HepG2 (cell line): ENCODE measurements around the gene NRBP1. TPM values are rescaled to one million over a fixed set of nuclear protein-coding genes. Genes with fewer than 3 reads are reported as not detected.

Source experiments
- FLYWCH1 ChIP-seq: sonication (generic); formaldehyde crosslinking; IDR thresholded peaks from 2 replicates; pipeline ENCODE4 v1.8.1; 2023; ENCODE audit warnings: mild to moderate bottlenecking, missing genetic modification reagents
- HHEX ChIP-seq: IDR thresholded peaks from 2 replicates; pipeline ENCODE4 v1.6.1; 2016; ENCODE audit warnings: control low read depth
- HOXA9 ChIP-seq: sonication (generic); formaldehyde crosslinking; IDR thresholded peaks from 2 replicates; pipeline ENCODE4 v1.8.1; 2022; ENCODE audit warnings: missing genetic modification reagents, mild to moderate bottlenecking, moderate library complexity, borderline replicate concordance
- JUN ChIP-seq: sonication (generic); formaldehyde crosslinking; IDR thresholded peaks from 2 replicates; pipeline ENCODE4 v1.4.0; 2020; ENCODE audit warnings: mild to moderate bottlenecking, missing genetic modification reagents
- MAF1 ChIP-seq: sonication (generic); formaldehyde crosslinking; IDR thresholded peaks from 2 replicates; pipeline ENCODE4 v1.5.0; 2020; ENCODE audit warnings: missing genetic modification reagents, borderline replicate concordance
- MTF1 ChIP-seq: sonication (generic); formaldehyde crosslinking; IDR thresholded peaks from 2 replicates; pipeline ENCODE4 v1.5.0; 2020; ENCODE audit warnings: missing genetic modification reagents
- POLR2G ChIP-seq: fragments of 200-400 bp; formaldehyde crosslinking; IDR thresholded peaks from 2 replicates; pipeline ENCODE4 v1.6.1; 2018; ENCODE audit warnings: mild to moderate bottlenecking, low read depth, low read length, moderate library complexity
- RBAK ChIP-seq: sonication (generic); formaldehyde crosslinking; IDR thresholded peaks from 2 replicates; pipeline ENCODE4 v1.5.1; 2020; ENCODE audit warnings: mild to moderate bottlenecking, missing genetic modification reagents
- RFX3 ChIP-seq: IDR thresholded peaks from 2 replicates; pipeline ENCODE4 v1.6.1; 2016; ENCODE audit warnings: missing biosample characterization, missing genetic modification reagents
- SRSF1 ChIP-seq: fragments of 200-400 bp; formaldehyde crosslinking; optimal IDR thresholded peaks from 2 replicates; pipeline ENCODE3; 2017; ENCODE audit warnings: mild to moderate bottlenecking, low read depth, low read length, moderate library complexity
- TOE1 ChIP-seq: sonication (generic); formaldehyde crosslinking; IDR thresholded peaks from 2 replicates; pipeline ENCODE4 v1.4.0; 2020; ENCODE audit warnings: mild to moderate bottlenecking, missing genetic modification reagents
- TRIM24 ChIP-seq: sonication (generic); formaldehyde crosslinking; IDR thresholded peaks from 2 replicates; pipeline ENCODE4 v1.8.0; 2022; ENCODE audit warnings: mild to moderate bottlenecking, missing genetic modification reagents
- ZNF224 ChIP-seq: sonication (generic); formaldehyde crosslinking; IDR thresholded peaks from 2 replicates; pipeline ENCODE4 v1.5.0; 2020; ENCODE audit warnings: mild to moderate bottlenecking, missing genetic modification reagents
- ZNF446 ChIP-seq: sonication (generic); formaldehyde crosslinking; IDR thresholded peaks from 2 replicates; pipeline ENCODE4 v1.5.0; 2020; ENCODE audit warnings: mild to moderate bottlenecking, missing genetic modification reagents
- polyA plus RNA-seq, 8 experiments: library from polyadenylated mRNA; depleted of rRNA in 3 of 8; stranded (reverse) in 7 of 8; unstranded in 1 of 8; fragments of >200 nt; fragmentation: Illumina TruSeq in 4 of 8; extraction: Trizol in 4 of 8; gene quantifications; 2 replicates each; pipeline versions ENCODE4 v1.2.1 to v1.2.3, GENCODE V29; 2011 to 2016; ENCODE audit warnings: low read depth in 4 of 8, missing spikeins in 1 of 8, mixed read lengths in 1 of 8; ENCODE audit not compliant: insufficient read depth in 1 of 8
- total RNA-seq, 5 experiments: library from RNA; depleted of rRNA; stranded (reverse); fragments of >200 nt; fragmentation: Illumina TruSeq; extraction: Trizol; gene quantifications; 2 replicates each; pipeline ENCODE4 v1.2.3, GENCODE V29; 2016; ENCODE audit warnings: low read depth in 1 of 5
- TF ChIP-seq, protein P1 (sequence below): sonication (generic); formaldehyde crosslinking; IDR thresholded peaks from 2 replicates; pipeline ENCODE4 v1.5.0; 2020; ENCODE audit warnings: mild to moderate bottlenecking, missing genetic modification reagents
- TF ChIP-seq, protein P2 (sequence below): sonication (generic); formaldehyde crosslinking; IDR thresholded peaks from 2 replicates; pipeline ENCODE4 v1.4.0; 2020; ENCODE audit warnings: missing genetic modification reagents
- TF ChIP-seq, protein P3 (sequence below): IDR thresholded peaks from 2 replicates; pipeline ENCODE4 v1.6.1; 2018; ENCODE audit warnings: missing genetic modification reagents, mild to moderate bottlenecking, missing compliant biosample characterization
- TF ChIP-seq, protein P4 (sequence below): sonication (generic); formaldehyde crosslinking; IDR thresholded peaks from 2 replicates; pipeline ENCODE4 v1.9.0; 2022; ENCODE audit warnings: low read depth, missing genetic modification reagents
- TF ChIP-seq, protein P5 (sequence below): IDR thresholded peaks from 2 replicates; pipeline ENCODE4 v1.6.1; 2012; ENCODE audit warnings: low read length, improper control_type of control experiment

The NRBP1 gene
- total and polyA plus RNA-seq, 2 of the 13 experiments (the other 11 are each of a cell fraction or from before 2014, with no cell fraction given), result 165 to 240 TPM

DNA sequence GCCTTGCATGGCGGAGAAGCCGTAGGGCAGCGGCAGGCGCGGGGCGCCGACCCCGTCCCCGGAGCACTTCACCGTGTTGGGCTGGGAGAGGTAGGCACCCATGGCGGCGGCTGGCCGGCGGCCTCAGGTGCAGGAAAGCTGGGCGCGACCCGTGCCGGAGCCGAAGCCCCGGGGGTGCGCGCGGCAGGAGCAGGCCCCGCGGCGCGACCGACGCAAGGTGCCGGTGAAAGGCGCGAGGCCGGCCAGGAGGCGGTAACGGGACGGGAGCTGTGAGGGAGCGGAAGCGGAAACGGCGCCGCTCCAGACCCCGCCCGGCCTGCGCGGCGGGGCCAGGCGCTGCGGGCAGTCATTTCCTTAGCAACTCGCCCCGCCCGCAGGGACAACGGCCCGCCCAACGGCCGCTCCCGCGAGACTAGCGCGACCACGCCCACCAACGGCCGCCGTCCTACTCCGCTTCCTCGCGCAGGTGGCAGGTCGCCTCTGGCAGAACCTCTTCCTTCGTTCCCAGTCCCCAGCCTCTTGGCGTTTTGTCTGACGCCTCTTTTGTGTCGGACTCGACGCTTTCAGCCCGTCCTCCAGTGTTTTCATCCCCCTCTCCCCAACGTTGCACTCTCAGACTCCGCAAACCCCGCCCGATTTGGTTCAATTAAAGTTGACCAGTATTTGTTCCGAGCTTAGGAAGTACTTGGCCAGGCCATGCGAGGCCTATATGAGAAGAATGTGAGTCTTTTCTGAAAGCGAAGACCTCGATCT is 18.9 kb upstream of the NRBP1 start, which contains the start of gene PPM1G (continued):
- TF ChIP-seq, protein P1, sequence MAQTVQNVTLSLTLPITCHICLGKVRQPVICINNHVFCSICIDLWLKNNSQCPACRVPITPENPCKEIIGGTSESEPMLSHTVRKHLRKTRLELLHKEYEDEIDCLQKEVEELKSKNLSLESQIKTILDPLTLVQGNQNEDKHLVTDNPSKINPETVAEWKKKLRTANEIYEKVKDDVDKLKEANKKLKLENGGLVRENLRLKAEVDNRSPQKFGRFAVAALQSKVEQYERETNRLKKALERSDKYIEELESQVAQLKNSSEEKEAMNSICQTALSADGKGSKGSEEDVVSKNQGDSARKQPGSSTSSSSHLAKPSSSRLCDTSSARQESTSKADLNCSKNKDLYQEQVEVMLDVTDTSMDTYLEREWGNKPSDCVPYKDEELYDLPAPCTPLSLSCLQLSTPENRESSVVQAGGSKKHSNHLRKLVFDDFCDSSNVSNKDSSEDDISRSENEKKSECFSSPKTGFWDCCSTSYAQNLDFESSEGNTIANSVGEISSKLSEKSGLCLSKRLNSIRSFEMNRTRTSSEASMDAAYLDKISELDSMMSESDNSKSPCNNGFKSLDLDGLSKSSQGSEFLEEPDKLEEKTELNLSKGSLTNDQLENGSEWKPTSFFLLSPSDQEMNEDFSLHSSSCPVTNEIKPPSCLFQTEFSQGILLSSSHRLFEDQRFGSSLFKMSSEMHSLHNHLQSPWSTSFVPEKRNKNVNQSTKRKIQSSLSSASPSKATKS, result no peak
- TF ChIP-seq TRIM24, result no peak
- TF ChIP-seq, protein P2, sequence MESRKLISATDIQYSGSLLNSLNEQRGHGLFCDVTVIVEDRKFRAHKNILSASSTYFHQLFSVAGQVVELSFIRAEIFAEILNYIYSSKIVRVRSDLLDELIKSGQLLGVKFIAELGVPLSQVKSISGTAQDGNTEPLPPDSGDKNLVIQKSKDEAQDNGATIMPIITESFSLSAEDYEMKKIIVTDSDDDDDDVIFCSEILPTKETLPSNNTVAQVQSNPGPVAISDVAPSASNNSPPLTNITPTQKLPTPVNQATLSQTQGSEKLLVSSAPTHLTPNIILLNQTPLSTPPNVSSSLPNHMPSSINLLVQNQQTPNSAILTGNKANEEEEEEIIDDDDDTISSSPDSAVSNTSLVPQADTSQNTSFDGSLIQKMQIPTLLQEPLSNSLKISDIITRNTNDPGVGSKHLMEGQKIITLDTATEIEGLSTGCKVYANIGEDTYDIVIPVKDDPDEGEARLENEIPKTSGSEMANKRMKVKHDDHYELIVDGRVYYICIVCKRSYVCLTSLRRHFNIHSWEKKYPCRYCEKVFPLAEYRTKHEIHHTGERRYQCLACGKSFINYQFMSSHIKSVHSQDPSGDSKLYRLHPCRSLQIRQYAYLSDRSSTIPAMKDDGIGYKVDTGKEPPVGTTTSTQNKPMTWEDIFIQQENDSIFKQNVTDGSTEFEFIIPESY (CRISPR knock-in tag), result no peak
- TF ChIP-seq TOE1, result no peak; the same call in 1 of the 2 replicates
- peak; percentile 92; the same call in 1 of the 2 replicates for TF ChIP-seq ZNF224 (CRISPR knock-in tag)
- TF ChIP-seq JUN (CRISPR knock-in tag), result peak; percentile 65; the same call in 1 of the 2 replicates
- TF ChIP-seq, protein P3, sequence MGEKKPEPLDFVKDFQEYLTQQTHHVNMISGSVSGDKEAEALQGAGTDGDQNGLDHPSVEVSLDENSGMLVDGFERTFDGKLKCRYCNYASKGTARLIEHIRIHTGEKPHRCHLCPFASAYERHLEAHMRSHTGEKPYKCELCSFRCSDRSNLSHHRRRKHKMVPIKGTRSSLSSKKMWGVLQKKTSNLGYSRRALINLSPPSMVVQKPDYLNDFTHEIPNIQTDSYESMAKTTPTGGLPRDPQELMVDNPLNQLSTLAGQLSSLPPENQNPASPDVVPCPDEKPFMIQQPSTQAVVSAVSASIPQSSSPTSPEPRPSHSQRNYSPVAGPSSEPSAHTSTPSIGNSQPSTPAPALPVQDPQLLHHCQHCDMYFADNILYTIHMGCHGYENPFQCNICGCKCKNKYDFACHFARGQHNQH (CRISPR knock-in tag), result peak; percentile 94
- peak; percentile 99 for TF ChIP-seq POLR2G
- TF ChIP-seq RFX3 (CRISPR knock-in tag), result peak; percentile 74
- 0 out of 2 replicates have a peak, but pooled peaks have one; percentile 19 for TF ChIP-seq MTF1 (CRISPR knock-in tag)
- TF ChIP-seq RBAK, result no peak
- TF ChIP-seq, protein P4, sequence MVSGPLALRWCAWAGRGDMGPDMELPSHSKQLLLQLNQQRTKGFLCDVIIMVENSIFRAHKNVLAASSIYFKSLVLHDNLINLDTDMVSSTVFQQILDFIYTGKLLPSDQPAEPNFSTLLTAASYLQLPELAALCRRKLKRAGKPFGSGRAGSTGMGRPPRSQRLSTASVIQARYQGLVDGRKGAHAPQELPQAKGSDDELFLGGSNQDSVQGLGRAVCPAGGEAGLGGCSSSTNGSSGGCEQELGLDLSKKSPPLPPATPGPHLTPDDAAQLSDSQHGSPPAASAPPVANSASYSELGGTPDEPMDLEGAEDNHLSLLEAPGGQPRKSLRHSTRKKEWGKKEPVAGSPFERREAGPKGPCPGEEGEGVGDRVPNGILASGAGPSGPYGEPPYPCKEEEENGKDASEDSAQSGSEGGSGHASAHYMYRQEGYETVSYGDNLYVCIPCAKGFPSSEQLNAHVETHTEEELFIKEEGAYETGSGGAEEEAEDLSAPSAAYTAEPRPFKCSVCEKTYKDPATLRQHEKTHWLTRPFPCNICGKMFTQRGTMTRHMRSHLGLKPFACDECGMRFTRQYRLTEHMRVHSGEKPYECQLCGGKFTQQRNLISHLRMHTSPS, result 0 out of 2 replicates have a peak, but pooled peaks have one; percentile 45
- TF ChIP-seq HHEX (CRISPR knock-in tag), result no peak
- peak; percentile 21; the same call in 1 of the 2 replicates for TF ChIP-seq FLYWCH1 (CRISPR knock-in tag)
- peak; percentile 94; the same call in 1 of the 2 replicates for TF ChIP-seq ZNF446 (CRISPR knock-in tag)
- TF ChIP-seq, protein P5, sequence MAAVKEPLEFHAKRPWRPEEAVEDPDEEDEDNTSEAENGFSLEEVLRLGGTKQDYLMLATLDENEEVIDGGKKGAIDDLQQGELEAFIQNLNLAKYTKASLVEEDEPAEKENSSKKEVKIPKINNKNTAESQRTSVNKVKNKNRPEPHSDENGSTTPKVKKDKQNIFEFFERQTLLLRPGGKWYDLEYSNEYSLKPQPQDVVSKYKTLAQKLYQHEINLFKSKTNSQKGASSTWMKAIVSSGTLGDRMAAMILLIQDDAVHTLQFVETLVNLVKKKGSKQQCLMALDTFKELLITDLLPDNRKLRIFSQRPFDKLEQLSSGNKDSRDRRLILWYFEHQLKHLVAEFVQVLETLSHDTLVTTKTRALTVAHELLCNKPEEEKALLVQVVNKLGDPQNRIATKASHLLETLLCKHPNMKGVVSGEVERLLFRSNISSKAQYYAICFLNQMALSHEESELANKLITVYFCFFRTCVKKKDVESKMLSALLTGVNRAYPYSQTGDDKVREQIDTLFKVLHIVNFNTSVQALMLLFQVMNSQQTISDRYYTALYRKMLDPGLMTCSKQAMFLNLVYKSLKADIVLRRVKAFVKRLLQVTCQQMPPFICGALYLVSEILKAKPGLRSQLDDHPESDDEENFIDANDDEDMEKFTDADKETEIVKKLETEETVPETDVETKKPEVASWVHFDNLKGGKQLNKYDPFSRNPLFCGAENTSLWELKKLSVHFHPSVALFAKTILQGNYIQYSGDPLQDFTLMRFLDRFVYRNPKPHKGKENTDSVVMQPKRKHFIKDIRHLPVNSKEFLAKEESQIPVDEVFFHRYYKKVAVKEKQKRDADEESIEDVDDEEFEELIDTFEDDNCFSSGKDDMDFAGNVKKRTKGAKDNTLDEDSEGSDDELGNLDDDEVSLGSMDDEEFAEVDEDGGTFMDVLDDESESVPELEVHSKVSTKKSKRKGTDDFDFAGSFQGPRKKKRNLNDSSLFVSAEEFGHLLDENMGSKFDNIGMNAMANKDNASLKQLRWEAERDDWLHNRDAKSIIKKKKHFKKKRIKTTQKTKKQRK, result no peak
- no peak; the same call in 1 of the 2 replicates for TF ChIP-seq MAF1 (CRISPR knock-in tag)
- TF ChIP-seq HOXA9 (CRISPR knock-in tag), result no peak; the same call in none of the 2 replicates
- no peak for TF ChIP-seq SRSF1
